ENCODE measurements around the gene MCM10.

DNA sequence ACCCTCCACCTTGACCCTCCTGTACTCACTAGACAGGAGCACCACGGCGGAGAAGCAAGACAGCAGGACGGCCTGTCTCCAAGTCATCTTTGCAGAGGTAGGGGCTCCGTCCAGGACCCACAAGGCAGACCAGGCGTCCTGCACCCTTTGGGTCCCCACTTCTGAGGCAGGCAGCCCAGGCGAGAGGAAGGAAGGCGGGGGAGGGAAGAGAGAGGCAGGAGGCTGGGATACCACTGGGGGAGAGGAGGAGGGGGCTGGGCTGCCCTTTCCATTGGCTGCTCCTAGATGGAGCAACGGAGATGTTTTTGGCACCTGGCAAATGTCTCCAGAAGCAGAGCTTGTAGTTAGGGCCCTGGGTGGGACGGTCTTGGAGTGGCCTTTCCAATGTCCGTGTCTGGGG, 72.8 kb downstream of the MCM10 start, which contains the start of gene UCMA:
- TF ChIP-seq, protein P1, sequence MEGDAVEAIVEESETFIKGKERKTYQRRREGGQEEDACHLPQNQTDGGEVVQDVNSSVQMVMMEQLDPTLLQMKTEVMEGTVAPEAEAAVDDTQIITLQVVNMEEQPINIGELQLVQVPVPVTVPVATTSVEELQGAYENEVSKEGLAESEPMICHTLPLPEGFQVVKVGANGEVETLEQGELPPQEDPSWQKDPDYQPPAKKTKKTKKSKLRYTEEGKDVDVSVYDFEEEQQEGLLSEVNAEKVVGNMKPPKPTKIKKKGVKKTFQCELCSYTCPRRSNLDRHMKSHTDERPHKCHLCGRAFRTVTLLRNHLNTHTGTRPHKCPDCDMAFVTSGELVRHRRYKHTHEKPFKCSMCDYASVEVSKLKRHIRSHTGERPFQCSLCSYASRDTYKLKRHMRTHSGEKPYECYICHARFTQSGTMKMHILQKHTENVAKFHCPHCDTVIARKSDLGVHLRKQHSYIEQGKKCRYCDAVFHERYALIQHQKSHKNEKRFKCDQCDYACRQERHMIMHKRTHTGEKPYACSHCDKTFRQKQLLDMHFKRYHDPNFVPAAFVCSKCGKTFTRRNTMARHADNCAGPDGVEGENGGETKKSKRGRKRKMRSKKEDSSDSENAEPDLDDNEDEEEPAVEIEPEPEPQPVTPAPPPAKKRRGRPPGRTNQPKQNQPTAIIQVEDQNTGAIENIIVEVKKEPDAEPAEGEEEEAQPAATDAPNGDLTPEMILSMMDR (IDR thresholded peaks at IDR 0.05) = no peak
- no peak for TF ChIP-seq POLR2A (IDR thresholded peaks at IDR 0.05)
- TF ChIP-seq POLR2AphosphoS5 (IDR thresholded peaks at IDR 0.05) = no peak
- no peak for TF ChIP-seq EP300 (IDR thresholded peaks at IDR 0.05; ENCODE audit: low read depth)
